A673 (cell line): Measurements from ENCODE around the gene TBC1D2. TPM values are rescaled to one million over a fixed set of nuclear protein-coding genes. Genes with fewer than 3 reads are reported as not detected.

Experiments used
- Bru-seq: library from RNA; stranded (reverse); fragments of 400-500 nt; gene quantifications from one replicate; lab custom pipeline; 2021; lab: Mats Ljungman, UMichigan
- BruChase-seq, 2 experiments: library from RNA; stranded (reverse); fragments of 400-500 nt; gene quantifications; one replicate each; lab custom pipeline; 2021; lab: Mats Ljungman, UMichigan
- BruUV-seq: library from RNA; stranded (reverse); fragments of 400-500 nt; replicated peaks from 2 replicates; lab custom pipeline; 2021; lab: Mats Ljungman, UMichigan
- CTCF ChIA-PET: fragments of 300-600 bp; sonication (Branson Sonifier 250); formaldehyde crosslinking; loops from one replicate; lab custom pipeline; 2022; ENCODE audit warnings: antibody characterized with exemption; lab: Charles Lee
- POLR2A ChIA-PET: fragments of 300-600 bp; sonication (Branson Sonifier 250); formaldehyde crosslinking; loops from one replicate; lab custom pipeline; 2022; ENCODE audit warnings: antibody characterized with exemption; ENCODE audit not compliant: low non-redundant PET; lab: Charles Lee
- DNase-seq: peaks from one replicate; pipeline ENCODE4 v3.0.0-alpha.2; 2015; ENCODE audit warnings: low spot score
- H3K27ac ChIP-seq: fragments of 200-600 bp; sonication (generic); 2 replicates; pipeline ENCODE4 v1.5.1; 2016; ENCODE audit warnings: mixed run types, low read depth, mild to moderate bottlenecking, mixed read lengths, antibody characterized with exemption, low read length; ENCODE audit not compliant: poor library complexity, severe bottlenecking
- H3K27me3 ChIP-seq: fragments of 200-600 bp; sonication (generic); replicated peaks from 2 replicates; pipeline ENCODE4 v1.6.1; 2017; ENCODE audit warnings: mixed run types, low read depth, mild to moderate bottlenecking, mixed read lengths, antibody characterized with exemption, low read length; ENCODE audit not compliant: insufficient read depth, poor library complexity
- H3K36me3 ChIP-seq: fragments of 200-600 bp; sonication (generic); 2 replicates; pipeline ENCODE4 v1.6.1; 2016; ENCODE audit warnings: mixed run types, mild to moderate bottlenecking, mixed read lengths, antibody characterized with exemption, low read length; ENCODE audit not compliant: insufficient read depth, poor library complexity, severe bottlenecking
- H3K4me1 ChIP-seq: fragments of 200-600 bp; sonication (generic); 2 replicates; pipeline ENCODE4 v1.6.1; 2017; ENCODE audit warnings: mixed run types, mild to moderate bottlenecking, mixed read lengths, antibody characterized with exemption, low read length; ENCODE audit not compliant: insufficient read depth, poor library complexity, severe bottlenecking
- H3K4me3 ChIP-seq: fragments of 200-600 bp; sonication (generic); 2 replicates; pipeline ENCODE4 v1.5.1; 2016; ENCODE audit warnings: low read depth, mixed run types, mild to moderate bottlenecking, mixed read lengths, low read length; ENCODE audit not compliant: poor library complexity, severe bottlenecking
- H3K9me3 ChIP-seq: fragments of 200-600 bp; sonication (generic); 2 replicates; pipeline ENCODE4 v1.6.1; 2016; ENCODE audit warnings: mixed run types, low read depth, mild to moderate bottlenecking, mixed read lengths, antibody characterized with exemption, low read length; ENCODE audit not compliant: poor library complexity, severe bottlenecking
- EZH2 ChIP-seq: fragments of 200-600 bp; sonication (generic); IDR thresholded peaks from 2 replicates; pipeline ENCODE4 v1.6.1; 2017; ENCODE audit warnings: borderline replicate concordance, low read depth, mild to moderate bottlenecking, mixed read lengths, antibody characterized with exemption, low read length; ENCODE audit not compliant: poor library complexity, severe bottlenecking
- intact Hi-C: fragments of 100-400 bp; cut with micrococcal nuclease; formaldehyde crosslinking; loops from one replicate; pipeline ENCODE4 v1.10.0; 2022; ENCODE audit not compliant: unreplicated experiment
- long read RNA-seq: library from polyadenylated mRNA; stranded (forward); transcript quantifications from one replicate; pipeline ENCODE4 v2.0.0, GENCODE V29; 2022
- total RNA-seq: library from RNA; stranded (reverse); gene quantifications from 2 replicates; pipeline ENCODE4 v1.2.3, GENCODE V29; 2021
- TF ChIP-seq, protein P1 (sequence below): fragments of 300-800, 200-600 bp; sonication (generic); conservative IDR thresholded peaks from 2 replicates; pipeline ENCODE4 v1.5.1; 2017; ENCODE audit warnings: low read depth, mild to moderate bottlenecking, antibody characterized with exemption, low read length, moderate library complexity, mixed read lengths

The TBC1D2 gene, protein sequence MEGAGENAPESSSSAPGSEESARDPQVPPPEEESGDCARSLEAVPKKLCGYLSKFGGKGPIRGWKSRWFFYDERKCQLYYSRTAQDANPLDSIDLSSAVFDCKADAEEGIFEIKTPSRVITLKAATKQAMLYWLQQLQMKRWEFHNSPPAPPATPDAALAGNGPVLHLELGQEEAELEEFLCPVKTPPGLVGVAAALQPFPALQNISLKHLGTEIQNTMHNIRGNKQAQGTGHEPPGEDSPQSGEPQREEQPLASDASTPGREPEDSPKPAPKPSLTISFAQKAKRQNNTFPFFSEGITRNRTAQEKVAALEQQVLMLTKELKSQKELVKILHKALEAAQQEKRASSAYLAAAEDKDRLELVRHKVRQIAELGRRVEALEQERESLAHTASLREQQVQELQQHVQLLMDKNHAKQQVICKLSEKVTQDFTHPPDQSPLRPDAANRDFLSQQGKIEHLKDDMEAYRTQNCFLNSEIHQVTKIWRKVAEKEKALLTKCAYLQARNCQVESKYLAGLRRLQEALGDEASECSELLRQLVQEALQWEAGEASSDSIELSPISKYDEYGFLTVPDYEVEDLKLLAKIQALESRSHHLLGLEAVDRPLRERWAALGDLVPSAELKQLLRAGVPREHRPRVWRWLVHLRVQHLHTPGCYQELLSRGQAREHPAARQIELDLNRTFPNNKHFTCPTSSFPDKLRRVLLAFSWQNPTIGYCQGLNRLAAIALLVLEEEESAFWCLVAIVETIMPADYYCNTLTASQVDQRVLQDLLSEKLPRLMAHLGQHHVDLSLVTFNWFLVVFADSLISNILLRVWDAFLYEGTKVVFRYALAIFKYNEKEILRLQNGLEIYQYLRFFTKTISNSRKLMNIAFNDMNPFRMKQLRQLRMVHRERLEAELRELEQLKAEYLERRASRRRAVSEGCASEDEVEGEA
- 2.8 and 3.2 TPM in 2 replicates for total RNA-seq
- percentile 43 among the genes with signal in this experiment for Bru-seq, nascent RNA
- BruChase-seq, experiment 1, labeled RNA remaining after a 2-hour chase: percentile 44 among the genes with signal in this experiment
- percentile 44 among the genes with signal in this experiment for BruChase-seq, experiment 2, labeled RNA remaining after a 6-hour chase
- long read RNA-seq, partial matches to known transcripts: 6 of 10 reads
- long read RNA-seq, other reads (novel, unspliced or antisense): 0 of 10 reads

DNA sequence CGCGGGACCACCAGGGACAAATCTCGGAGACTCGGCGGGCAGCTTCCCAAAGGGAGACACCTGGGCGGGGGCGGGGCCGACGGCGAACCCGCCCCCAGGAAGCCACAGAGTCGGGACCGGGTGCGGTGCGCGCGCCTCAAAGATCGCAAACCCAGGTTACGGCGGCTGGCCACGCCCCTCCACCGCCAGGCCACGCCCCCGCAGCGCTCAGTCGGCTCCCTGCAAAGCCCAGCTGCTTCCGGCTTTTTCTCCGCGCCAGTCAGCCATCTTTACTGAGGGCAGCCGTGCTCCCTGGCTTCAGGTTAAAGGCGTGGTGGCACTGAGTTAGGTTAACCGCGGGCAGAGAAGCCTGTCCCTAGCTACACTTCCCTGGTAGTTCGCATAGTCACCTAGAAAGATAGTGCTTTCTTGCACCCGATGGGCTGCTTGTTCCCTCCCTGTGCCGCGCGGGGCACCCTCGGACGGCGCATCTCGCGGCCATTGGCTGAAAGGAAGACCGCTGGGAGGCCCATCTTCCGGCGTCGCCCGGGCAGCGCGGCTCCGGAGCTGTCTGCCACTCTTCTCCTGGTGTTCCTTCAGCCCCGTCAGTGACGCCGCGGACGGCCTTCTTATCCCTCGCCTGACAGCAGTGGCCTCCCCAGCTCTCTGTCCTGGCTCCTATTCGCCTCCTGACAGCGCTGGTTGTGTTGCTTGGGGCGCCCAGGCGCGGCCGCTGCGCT, at the start of gene TBC1D2:
TSS of gene TBC1D2 (minus strand) at position 72 of the 719 bp plus-strand sequence. CDS start 108 bp downstream, outside the sequence.
- H3K4me3 ChIP-seq: peak within 1 kb of the TSS; percentile 75
- peaks cover 16% of the 10 kb centered on the region for H3K4me1 ChIP-seq
- DNase-seq: peak; percentile 96
- H3K27me3 ChIP-seq: no peaks in the 10 kb centered on the region
- POLR2A ChIA-PET: interaction anchor here (0.6 kb wide), 1 partner anchor 8 kb away, joined by 7 read pairs; no protein-coding TSS in a partner anchor
- CTCF ChIA-PET: interaction anchor here (1.3 kb wide), 1 partner anchor 334 kb away, joined by 5 read pairs; the partner anchor contains the start of gene TRMO
- no TSS peak for BruUV-seq
- intact Hi-C loops: no loop called here
- TF ChIP-seq, protein P1, sequence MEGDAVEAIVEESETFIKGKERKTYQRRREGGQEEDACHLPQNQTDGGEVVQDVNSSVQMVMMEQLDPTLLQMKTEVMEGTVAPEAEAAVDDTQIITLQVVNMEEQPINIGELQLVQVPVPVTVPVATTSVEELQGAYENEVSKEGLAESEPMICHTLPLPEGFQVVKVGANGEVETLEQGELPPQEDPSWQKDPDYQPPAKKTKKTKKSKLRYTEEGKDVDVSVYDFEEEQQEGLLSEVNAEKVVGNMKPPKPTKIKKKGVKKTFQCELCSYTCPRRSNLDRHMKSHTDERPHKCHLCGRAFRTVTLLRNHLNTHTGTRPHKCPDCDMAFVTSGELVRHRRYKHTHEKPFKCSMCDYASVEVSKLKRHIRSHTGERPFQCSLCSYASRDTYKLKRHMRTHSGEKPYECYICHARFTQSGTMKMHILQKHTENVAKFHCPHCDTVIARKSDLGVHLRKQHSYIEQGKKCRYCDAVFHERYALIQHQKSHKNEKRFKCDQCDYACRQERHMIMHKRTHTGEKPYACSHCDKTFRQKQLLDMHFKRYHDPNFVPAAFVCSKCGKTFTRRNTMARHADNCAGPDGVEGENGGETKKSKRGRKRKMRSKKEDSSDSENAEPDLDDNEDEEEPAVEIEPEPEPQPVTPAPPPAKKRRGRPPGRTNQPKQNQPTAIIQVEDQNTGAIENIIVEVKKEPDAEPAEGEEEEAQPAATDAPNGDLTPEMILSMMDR: peak; percentile 30
- no peak for TF ChIP-seq EZH2
- no peaks in the 10 kb centered on the region for H3K9me3 ChIP-seq
- no peaks in the 10 kb centered on the region for H3K36me3 ChIP-seq
- peak within 1 kb of the TSS; percentile 83 for H3K27ac ChIP-seq

DNA sequence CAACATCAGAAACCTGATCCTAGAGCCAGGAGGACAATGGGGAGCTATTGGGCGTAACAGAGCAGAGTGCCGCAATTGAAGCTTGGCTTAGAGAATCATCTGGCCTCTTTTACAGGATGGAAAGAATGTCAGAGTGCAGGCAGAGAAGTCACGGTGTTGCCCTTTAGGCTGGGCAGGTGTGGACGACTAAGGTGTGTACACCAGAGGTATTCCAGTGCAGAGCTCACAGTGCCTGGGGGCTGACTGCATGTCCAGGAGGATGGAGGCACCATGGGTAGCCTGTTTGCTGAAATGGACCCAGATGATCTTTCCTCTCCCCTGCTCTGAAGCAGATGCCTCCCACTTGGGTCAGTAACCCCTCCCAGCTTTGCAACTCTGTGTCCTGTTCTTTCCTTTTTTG, 48.9 kb upstream of the TBC1D2 start:
- TF ChIP-seq, protein P1: no peak
- no peak for TF ChIP-seq EZH2
- Histone ChIP-seq H3K27ac (no peak overlapping the region), H3K36me3 (no peaks in the 10 kb centered on the region), H3K9me3 (no peaks in the 10 kb centered on the region), H3K4me3 (no peak overlapping the region), H3K27me3 (no peaks in the 10 kb centered on the region), H3K4me1 (no peaks in the 10 kb centered on the region)
- no peak for DNase-seq
- no TSS peak for BruUV-seq
- POLR2A ChIA-PET: no interaction called here
- intact Hi-C loops: no loop called here
- CTCF ChIA-PET: no interaction called here
